Endothelial cell of umbilical vein (primary cell): ENCODE measurements around the gene SEZ6L. TPM values are rescaled to one million over a fixed set of nuclear protein-coding genes. Genes with fewer than 3 reads are reported as not detected.

ENCODE experiments used
- BruUV-seq: library from RNA; stranded (reverse); fragments of 400-500 nt; replicated peaks from 2 replicates; lab custom pipeline; 2021; lab: Mats Ljungman, UMichigan
- CTCF ChIA-PET: fragments of 300-600, 350-600 bp; sonication (Branson Sonifier 250); formaldehyde crosslinking; loops from one replicate; lab custom pipeline; 2021; ENCODE audit warnings: antibody characterized with exemption, inconsistent platforms; lab: Charles Lee
- POLR2A ChIA-PET: fragments of 300-600, 350-600 bp; sonication (Branson Sonifier 250); formaldehyde crosslinking; loops from one replicate; lab custom pipeline; 2021; ENCODE audit warnings: antibody characterized with exemption, inconsistent platforms; lab: Charles Lee
- DNase-seq: peaks from one replicate; pipeline ENCODE4 v3.0.0-alpha.2; 2011; ENCODE audit warnings: low read depth, low spot score
- FAIRE-seq: peaks from 2 replicates; lab custom pipeline; 2011; peaks lifted over from hg19 to GRCh38; lab: Jason Lieb, UNC
- H2AFZ ChIP-seq: 2 replicates; pipeline ENCODE4 v1.6.0; 2012; ENCODE audit warnings: low read depth, low read length, control low read depth, inconsistent platforms
- H3K27ac ChIP-seq: 2 replicates; pipeline ENCODE4 v1.5.1; 2011; ENCODE audit warnings: low read depth, mild to moderate bottlenecking, control low read depth, low read length, moderate library complexity; ENCODE audit not compliant: insufficient read depth
- H3K27me3 ChIP-seq, 2 experiments: 2 replicates each; pipeline versions ENCODE4 v1.6.0 to v1.6.1; 2011; ENCODE audit warnings: low read length in 2 of 2, mixed read lengths in 1 of 2; ENCODE audit not compliant: control insufficient read depth in 2 of 2, insufficient read depth in 2 of 2
- H3K36me3 ChIP-seq, 2 experiments: 2 replicates in 1 of 2; 3 replicates in 1 of 2; pipeline ENCODE4 v1.5.1; 2011; ENCODE audit warnings: low read length in 2 of 2, mild to moderate bottlenecking in 1 of 2, moderate library complexity in 1 of 2; ENCODE audit not compliant: control insufficient read depth in 2 of 2, insufficient read depth in 2 of 2; ENCODE audit errors: extremely low read depth in 1 of 2
- H3K4me1 ChIP-seq: 3 replicates; pipeline ENCODE4 v1.5.1; 2011; ENCODE audit warnings: mild to moderate bottlenecking, low read length; ENCODE audit not compliant: control insufficient read depth, insufficient read depth; ENCODE audit errors: extremely low read depth
- H3K4me2 ChIP-seq: 2 replicates; pipeline ENCODE4 v1.6.1; 2011; ENCODE audit warnings: low read length, control low read depth, mixed read lengths; ENCODE audit not compliant: insufficient read depth
- H3K4me3 ChIP-seq, 3 experiments: fragments of 200-600 bp in 1 of 3; sonication (generic), shearing (Covaris generic) in 1 of 3; replicated peaks in 1 of 3; 2 replicates each; pipeline ENCODE4 v1.5.1; 2011 to 2016; ENCODE audit warnings: control low read depth in 3 of 3, low read length in 3 of 3, mild to moderate bottlenecking in 2 of 3, inconsistent platforms in 1 of 3, low read depth in 1 of 3, moderate library complexity in 1 of 3; ENCODE audit not compliant: insufficient read depth in 1 of 3
- H3K79me2 ChIP-seq: 2 replicates; pipeline ENCODE4 v1.6.0; 2012; ENCODE audit warnings: low read length, inconsistent platforms; ENCODE audit not compliant: control insufficient read depth, insufficient read depth
- H3K9ac ChIP-seq: replicated peaks from 2 replicates; pipeline ENCODE3; 2011; ENCODE audit warnings: low read length, control low read depth; ENCODE audit not compliant: insufficient read depth; ENCODE audit errors: extremely low read depth
- H3K9me1 ChIP-seq: replicated peaks from 3 replicates; pipeline ENCODE4 v1.6.0; 2011; ENCODE audit warnings: mild to moderate bottlenecking, low read length; ENCODE audit not compliant: control insufficient read depth, insufficient read depth; ENCODE audit errors: extremely low read depth
- H3K9me3 ChIP-seq: replicated peaks from 2 replicates; pipeline ENCODE4 v1.5.1; 2012; ENCODE audit warnings: low read length, inconsistent platforms; ENCODE audit not compliant: control insufficient read depth, insufficient read depth
- H4K20me1 ChIP-seq: replicated peaks from 2 replicates; pipeline ENCODE3; 2011; ENCODE audit warnings: mild to moderate bottlenecking, low read length; ENCODE audit not compliant: control insufficient read depth, insufficient read depth; ENCODE audit errors: extremely low read depth
- EZH2 ChIP-seq: IDR thresholded peaks from 2 replicates; pipeline ENCODE4 v1.6.1; 2012; ENCODE audit warnings: borderline replicate concordance, low read depth, mild to moderate bottlenecking, moderate library complexity, low read length, inconsistent platforms; ENCODE audit not compliant: severe bottlenecking
- FOS ChIP-seq: IDR thresholded peaks from 2 replicates; pipeline ENCODE4 v1.6.1; 2011; ENCODE audit warnings: mild to moderate bottlenecking, low read length, moderate library complexity, borderline replicate concordance; ENCODE audit not compliant: insufficient read depth
- GATA2 ChIP-seq: IDR thresholded peaks from 2 replicates; pipeline ENCODE4 v1.7.0; 2011; ENCODE audit warnings: low read depth, mild to moderate bottlenecking, moderate library complexity, mixed read lengths, low read length; ENCODE audit not compliant: insufficient read length, insufficient read depth
- JUN ChIP-seq: IDR thresholded peaks from 2 replicates; pipeline ENCODE4 v1.6.1; 2011; ENCODE audit warnings: borderline replicate concordance, low read depth; ENCODE audit not compliant: insufficient read length, insufficient read depth
- MYC ChIP-seq: IDR thresholded peaks from one replicate; pipeline ENCODE4 v1.6.1; 2011; ENCODE audit warnings: mild to moderate bottlenecking, low read depth, low read length
- POLR2A ChIP-seq: IDR thresholded peaks from 2 replicates; pipeline ENCODE4 v1.6.1; 2012; ENCODE audit warnings: low read depth, mild to moderate bottlenecking, control low read depth, low read length
- POLR2AphosphoS5 ChIP-seq: IDR thresholded peaks from 2 replicates; pipeline ENCODE4 v1.6.1; 2012; ENCODE audit warnings: low read depth, mild to moderate bottlenecking, control low read depth, low read length, moderate library complexity; ENCODE audit not compliant: insufficient read depth
- dilution Hi-C: fragments of 300-500 bp; cut with MboI; formaldehyde crosslinking; loops from one replicate; pipeline ENCODE4 v1.15.0; 2019; ENCODE audit warnings: low sequenced_read_pairs; ENCODE audit not compliant: extremely low pct_ligation_motif_present
- intact Hi-C: fragments of 100-400 bp; cut with micrococcal nuclease; formaldehyde crosslinking; loops from one replicate; pipeline ENCODE4 v1.10.0; 2022
- polyA plus RNA-seq, 4 experiments: library from polyadenylated mRNA; depleted of rRNA in 3 of 4; stranded (reverse) in 3 of 4; unstranded in 1 of 4; fragments of >200 nt; gene quantifications; 2 replicates each; pipeline versions ENCODE4 v1.2.1 to v1.2.3, GENCODE V29; 2011 to 2012; ENCODE audit warnings: missing spikeins in 1 of 4
- total RNA-seq: library from RNA; stranded (reverse); gene quantifications from 2 replicates; pipeline ENCODE4 v1.2.3, GENCODE V29; 2021
- TF ChIP-seq, protein P1 (sequence below): IDR thresholded peaks from 2 replicates; pipeline ENCODE4 v1.6.1; 2011; ENCODE audit not compliant: insufficient read depth, insufficient read length
- TF ChIP-seq, protein P2 (sequence below), 2 donors: IDR thresholded peaks; 1 replicate in 1 of 2; 2 replicates in 1 of 2; pipeline ENCODE4 v1.5.1; 2011; ENCODE audit warnings: low read length in 2 of 2, mild to moderate bottlenecking in 2 of 2, moderate library complexity in 2 of 2, control low read depth in 1 of 2, inconsistent platforms in 1 of 2, low read depth in 1 of 2; ENCODE audit not compliant: insufficient read depth in 1 of 2; ENCODE audit errors: extremely low read depth in 1 of 2

The SEZ6L gene
- total and polyA plus RNA-seq, 2 donors (not counting 3 experiments of a cell fraction or from before 2014, with no cell fraction given), result not detected

DNA sequence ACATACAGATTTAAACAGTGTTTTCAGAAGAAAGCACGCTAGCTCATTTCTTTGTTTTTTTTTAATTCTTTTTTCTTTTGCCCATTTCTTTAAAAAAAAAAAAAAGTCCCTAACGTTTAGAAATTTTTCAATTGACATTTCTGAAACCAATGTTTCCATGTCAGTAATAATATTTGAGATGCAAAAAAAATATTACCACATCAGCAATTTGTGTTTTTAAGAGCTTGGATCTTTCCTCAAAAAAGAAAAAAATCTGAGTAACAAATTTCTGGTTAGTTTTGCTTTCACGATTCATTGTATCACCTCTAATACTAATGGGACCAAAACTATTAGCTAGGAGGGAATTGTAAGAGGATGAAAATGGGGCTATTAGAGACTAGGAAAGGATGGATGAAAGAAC is 219.9 kb downstream of the SEZ6L start:
- no peaks in the 10 kb centered on the region for H3K4me1 ChIP-seq
- no peak overlapping the region for H2AFZ ChIP-seq
- DNase-seq, result no peak
- H3K9ac ChIP-seq, result no peak overlapping the region
- dilution Hi-C loops, result no loop called here
- no peak overlapping the region for H3K4me2 ChIP-seq
- H4K20me1 ChIP-seq, result no peaks in the 10 kb centered on the region
- no peaks in the 10 kb centered on the region for H3K79me2 ChIP-seq
- intact Hi-C loops, result no loop called here
- no TSS peak for BruUV-seq
- no peak overlapping the region for H3K27ac ChIP-seq
- no peaks in the 10 kb centered on the region for H3K36me3 ChIP-seq
- ChIA-PET CTCF (interaction anchor here (0.7 to 1.2 kb wide), 4 partner anchors 10 to 64 kb away, joined by 3 to 4 read pairs (median 4); no protein-coding TSS in a partner anchor), POLR2A (no interaction called here)
- no peak for FAIRE-seq
- H3K9me3 ChIP-seq, result no peaks in the 10 kb centered on the region
- no peak overlapping the region for H3K4me3 ChIP-seq
- no peaks in the 10 kb centered on the region for H3K9me1 ChIP-seq
- H3K27me3 ChIP-seq, result peaks cover 2% of the 10 kb centered on the region in 2 experiments
- TF ChIP-seq, protein P1, sequence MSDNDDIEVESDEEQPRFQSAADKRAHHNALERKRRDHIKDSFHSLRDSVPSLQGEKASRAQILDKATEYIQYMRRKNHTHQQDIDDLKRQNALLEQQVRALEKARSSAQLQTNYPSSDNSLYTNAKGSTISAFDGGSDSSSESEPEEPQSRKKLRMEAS, result no peak
- TF ChIP-seq, protein P2, sequence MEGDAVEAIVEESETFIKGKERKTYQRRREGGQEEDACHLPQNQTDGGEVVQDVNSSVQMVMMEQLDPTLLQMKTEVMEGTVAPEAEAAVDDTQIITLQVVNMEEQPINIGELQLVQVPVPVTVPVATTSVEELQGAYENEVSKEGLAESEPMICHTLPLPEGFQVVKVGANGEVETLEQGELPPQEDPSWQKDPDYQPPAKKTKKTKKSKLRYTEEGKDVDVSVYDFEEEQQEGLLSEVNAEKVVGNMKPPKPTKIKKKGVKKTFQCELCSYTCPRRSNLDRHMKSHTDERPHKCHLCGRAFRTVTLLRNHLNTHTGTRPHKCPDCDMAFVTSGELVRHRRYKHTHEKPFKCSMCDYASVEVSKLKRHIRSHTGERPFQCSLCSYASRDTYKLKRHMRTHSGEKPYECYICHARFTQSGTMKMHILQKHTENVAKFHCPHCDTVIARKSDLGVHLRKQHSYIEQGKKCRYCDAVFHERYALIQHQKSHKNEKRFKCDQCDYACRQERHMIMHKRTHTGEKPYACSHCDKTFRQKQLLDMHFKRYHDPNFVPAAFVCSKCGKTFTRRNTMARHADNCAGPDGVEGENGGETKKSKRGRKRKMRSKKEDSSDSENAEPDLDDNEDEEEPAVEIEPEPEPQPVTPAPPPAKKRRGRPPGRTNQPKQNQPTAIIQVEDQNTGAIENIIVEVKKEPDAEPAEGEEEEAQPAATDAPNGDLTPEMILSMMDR (IDR thresholded peaks at IDR 0.05; ENCODE audit: extremely low read depth in 1 of 2, insufficient read depth in 1 of 2, low read depth in 1 of 2, low read length in 2 of 2), result no peak
- TF ChIP-seq MYC (no peak), POLR2AphosphoS5 (no peak), FOS (no peak), JUN (no peak), EZH2 (no peak), POLR2A (no peak), GATA2 (no peak)
